GM19452 (cell line): ENCODE measurements around the gene PDE11A.

ENCODE experiments used
- ATAC-seq: cut with Tn5 transposase; IDR thresholded peaks from one replicate; pipeline ENCODE4 v1.9.1; 2021; ENCODE audit not compliant: unreplicated experiment

PDE11A gene

DNA sequence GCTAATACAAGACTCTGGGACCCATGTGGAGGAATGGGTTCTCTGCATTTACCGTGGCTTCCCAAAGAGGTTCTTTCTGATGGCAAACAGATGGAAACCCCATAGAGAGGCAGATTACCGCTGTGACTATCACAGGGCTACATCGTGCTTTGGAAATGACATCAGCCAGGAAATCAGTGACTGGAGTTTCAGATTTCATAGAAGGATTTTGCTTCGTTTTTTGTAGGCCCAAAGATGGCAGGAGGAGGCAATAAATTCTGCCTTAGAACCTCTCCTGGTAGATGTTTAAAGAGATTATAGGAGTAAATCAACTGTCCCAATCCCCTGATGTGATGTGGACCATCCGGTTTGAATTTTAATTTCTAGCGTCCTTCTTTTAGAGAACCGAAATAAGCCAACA lies 465.9 kb downstream of the PDE11A start:
- no peak for ATAC-seq

DNA sequence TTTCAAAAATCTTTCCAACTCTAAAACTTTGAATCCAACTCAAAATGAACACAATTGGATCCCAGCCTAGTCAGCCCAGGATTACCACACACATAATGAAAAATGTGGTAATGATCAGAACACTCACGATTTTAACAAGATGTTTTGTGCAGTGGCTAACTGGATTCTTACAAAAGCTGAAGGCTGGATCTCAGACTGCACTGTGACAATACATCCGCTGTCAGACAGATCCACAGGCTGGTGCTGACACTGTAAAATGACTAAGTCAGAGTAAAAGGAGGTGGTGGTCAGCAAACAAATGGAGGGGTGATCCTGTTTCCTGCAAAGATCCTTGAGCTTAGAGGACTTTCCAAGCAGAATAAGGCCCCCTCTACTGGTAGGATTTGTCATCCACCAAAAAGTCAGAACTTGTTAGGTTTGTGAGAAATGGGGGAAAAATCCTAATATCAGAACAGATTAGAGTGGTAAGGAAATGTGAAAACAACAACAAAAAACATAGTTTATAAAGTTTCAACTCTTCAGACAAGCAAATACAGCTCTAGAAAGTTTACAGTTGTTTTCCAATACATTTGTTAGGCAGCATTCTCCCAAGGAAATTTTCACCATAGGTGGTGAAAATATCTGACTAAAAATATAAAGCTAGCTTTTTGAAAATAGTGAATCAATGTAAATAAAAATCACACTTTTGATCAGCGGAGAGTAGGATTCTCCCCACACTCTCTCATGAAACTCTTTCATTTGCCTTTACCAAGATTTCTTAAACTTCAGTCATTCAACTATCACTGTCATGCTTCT lies 468.1 kb downstream of the PDE11A start:
- no peak for ATAC-seq

DNA sequence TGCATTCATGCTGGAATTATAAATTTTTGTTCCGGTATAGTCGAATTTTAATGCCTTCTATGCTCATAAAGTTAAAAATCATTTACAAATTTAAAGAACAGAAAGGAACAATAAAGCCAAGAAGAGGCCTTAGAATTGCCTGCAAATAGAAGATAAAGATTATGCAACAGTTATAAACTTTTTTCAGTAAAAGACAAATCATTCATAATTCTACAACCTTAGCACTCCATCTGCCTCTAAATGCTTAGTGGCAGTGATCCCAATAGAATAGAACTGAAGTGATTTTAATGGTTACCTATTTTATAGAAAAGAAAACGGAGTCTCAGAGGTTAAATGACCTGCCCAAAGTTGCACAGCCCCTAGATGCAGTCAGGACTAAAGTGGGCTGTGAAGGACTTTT lies 468.8 kb downstream of the PDE11A start:
- ATAC-seq, result no peak

GRCh38 chr2:177603181-177603580 lies 469.4 kb downstream of the PDE11A start:
- no peak for ATAC-seq

DNA sequence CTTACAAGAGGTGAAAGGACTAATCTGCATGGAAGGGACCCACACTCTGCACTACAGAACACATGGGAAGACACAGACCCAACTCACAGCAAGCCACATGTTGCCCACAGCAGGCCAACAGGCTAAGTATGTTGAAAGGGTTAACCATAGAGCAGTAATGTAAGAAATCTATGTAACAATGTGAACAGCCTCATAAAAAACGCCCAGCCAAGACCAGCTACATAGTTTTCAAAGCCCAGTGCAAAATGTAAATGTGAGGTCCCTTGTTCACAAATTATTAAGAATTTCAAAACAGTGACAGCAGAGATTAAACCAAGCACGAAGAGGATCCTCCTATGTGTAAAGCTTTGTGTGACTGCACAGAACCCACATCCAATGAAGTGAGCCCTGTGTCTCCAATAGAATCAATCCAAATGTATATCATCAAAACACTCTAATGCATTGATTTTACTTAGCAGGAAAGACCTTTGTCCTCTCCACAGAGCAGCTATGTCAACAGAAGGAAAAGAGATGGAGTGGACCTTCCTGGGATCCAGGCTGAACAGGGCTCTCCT lies 469.9 kb downstream of the PDE11A start:
- ATAC-seq, result no peak

DNA sequence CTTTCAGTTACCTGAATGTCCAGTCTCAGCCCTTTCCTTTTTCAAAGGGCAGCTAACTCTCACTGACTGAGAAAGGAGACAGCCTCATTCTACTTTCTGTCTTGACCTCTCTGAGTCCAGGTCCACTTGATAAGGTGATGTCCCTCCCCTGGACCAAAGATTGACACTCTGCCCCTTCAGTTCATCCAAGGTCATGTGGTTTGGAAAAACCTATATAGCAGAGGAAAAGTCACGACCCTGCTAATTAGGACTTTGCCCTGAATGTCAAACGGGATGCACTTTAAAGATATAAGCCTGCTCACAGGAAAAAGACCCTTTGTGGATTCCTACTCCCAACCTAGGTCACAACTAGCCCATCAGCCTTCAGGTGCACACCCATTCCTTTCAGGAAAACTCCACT lies 471.7 kb downstream of the PDE11A start:
- ATAC-seq, result no peak

- ATAC-seq, result no peak
These were observed 472.6 kb downstream of the PDE11A start for GRCh38 chr2:177599956-177600355.

- ATAC-seq, result no peak
These were observed 473.4 kb downstream of the PDE11A start for GRCh38 chr2:177599139-177599688.

DNA sequence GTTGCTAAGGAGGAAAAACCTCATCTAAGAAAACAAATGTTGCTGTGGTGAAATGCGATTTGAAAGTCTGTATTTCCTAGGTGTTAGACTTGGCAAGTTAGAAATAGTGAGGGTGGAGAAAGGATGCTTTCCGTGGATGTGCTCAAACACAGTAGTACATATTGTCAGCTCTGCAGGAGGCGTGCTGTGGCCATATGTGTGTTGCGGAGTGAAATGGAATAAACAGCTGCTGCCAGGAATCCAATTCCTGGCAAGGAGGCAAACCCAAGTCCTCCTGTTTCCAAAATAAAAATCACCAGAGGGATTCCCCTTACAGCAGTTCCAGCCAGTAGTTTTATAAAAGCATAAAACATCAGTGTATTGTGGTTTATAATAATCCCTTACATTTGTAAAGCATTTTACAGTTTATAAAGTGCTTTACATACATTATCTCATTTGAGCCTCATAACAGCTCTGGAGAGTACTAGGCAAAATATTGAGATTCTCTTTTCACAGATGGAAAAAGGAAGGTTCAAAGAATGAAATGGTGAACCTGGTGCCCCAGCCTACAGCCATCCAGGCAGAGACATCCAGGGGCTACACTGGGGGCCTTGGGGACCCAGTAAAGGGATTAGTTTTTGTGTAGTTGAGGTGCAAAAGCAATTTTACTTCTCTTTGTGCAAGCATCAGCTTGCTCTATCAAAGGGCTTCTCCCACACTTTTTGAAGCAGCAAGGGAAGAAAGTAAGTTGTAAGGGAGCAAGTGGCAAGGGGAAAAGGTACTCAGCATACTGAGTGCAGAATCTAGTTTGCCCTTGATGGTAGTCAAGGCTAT lies 474.0 kb downstream of the PDE11A start:
- no peak for ATAC-seq

DNA sequence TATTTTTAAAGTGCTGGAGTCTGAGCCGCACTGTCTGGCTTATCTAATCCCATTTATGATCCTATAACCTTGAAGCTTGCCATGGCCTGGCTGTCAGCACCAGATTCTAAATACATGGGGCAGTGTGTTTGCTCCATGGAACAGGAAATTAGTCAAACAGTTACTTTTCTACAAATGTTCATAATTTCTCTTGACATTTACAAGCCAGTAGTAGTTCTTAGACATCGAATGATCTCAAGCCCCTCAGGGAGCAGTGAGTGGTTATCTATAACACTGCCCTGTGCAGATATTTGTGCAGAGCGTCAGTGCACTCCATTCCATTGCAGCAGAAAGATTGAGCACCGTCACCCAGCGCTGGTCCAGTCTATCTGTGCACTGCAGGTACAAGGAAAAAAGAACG lies 474.8 kb downstream of the PDE11A start:
- ATAC-seq, result no peak

DNA sequence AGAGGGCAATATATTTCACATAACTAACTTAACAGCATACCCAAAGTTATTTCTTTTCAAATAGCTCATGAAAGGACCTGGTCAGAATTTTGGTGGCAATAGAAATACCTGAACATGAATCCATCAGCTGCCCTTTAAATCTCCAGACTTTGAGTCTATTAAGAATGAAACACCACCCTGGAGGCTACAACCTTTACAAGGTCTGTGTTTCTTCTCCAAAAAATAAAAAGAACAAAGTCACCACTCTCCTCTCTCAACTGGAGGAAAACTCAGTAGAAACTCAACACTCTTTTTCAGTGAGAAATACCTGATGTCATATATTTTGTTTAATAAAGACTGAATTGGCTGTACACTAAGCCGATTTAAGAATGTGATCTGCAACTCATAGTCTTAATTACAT lies 475.7 kb downstream of the PDE11A start:
- ATAC-seq, result no peak

DNA sequence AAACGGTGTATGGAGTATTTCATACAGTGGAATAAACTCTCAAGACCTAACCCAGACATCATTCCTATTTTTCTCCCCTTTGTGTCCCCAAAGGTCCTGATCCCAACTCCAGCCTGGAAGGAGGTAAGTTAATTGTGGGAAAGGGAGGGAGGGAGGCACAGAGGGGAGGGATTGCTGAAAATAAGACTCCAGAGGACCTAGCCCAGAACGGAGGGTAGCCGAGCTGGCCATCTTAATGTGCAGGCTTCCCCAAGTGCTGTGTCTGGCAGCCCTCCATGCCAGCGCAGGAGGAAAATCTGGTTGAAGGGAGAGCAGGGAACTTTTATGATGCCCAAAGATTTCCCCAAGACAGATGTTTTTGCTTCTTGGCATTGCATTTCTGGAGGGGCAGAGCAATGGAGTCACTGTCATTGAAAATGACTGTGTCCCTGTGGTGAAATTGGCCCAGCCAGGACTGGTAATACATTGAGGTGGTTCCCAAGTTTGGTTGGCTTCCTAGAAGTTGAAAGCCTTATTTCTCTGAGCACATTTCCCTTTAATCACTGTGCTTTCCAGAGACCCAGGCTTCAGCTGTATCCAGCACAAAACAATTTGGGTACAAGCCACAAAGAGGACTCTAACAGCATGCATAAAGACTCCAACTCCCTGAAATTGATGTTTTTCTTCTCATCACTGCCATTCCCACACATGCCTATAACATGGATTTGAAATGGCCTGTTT lies 477.3 kb downstream of the PDE11A start:
- no peak for ATAC-seq

- ATAC-seq, result no peak
These were observed 479.2 kb downstream of the PDE11A start for GRCh38 chr2:177593402-177593801.

DNA sequence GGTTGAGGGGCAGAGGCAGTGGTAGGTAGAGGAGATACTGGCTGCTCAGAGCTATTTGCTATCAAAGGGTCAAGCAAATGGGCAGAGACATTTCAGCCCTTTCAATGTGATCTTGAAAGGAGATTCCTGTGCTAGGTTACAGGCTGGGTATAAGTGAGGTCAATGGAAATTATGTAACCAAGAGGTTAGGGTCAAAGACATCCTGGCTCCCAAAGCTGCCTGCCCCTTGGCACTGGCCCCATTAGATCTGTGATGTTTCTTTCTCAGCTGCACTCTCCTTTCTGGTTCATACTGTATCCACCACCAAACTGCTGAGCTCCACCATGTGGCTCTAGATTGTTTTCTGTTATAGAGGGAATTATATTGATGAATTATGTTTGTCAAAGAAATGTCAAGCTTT lies 479.6 kb downstream of the PDE11A start:
- no peak for ATAC-seq

DNA sequence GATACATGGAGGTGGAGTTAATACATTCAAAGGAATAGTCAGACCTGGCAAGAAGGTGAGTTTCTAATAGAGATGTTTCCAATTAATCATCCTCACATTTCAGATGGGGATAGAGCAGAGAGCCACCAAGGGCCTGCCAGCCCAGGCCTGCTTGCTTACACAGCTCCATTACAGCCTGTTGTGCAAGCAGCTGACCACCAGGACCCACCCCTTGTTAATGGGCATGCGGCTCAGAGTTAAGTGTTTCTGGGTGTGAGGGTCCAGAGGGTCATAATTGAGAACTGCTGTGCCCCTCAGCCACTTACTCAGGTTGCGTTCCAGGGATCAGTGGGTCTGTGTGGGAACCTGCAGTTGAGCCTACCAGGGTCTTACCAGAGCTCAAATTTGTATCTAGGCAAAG lies 480.2 kb downstream of the PDE11A start:
- no peak for ATAC-seq

GRCh38 chr2:177589186-177589585 lies 483.4 kb downstream of the PDE11A start:
- ATAC-seq, result no peak

DNA sequence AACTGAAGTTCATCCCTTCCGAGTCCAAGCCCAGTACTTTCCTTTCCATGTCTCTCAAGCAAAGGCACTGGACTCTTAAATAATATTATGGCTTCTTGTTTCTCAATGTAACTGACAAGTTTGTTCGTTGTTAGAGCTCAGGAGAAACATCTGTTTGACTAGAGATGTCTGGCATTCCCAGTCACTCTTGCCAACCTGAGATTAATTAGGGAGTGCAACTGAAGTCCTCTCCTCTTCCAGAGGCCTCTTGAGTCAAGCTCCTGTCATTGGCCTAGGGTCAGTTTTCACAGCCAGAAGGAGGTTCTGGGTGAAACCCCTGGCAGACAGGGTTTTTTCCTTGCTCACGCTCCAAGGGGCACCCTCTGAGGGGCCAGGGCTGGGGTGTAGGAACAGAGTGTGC lies 483.9 kb downstream of the PDE11A start:
- no peak for ATAC-seq

DNA sequence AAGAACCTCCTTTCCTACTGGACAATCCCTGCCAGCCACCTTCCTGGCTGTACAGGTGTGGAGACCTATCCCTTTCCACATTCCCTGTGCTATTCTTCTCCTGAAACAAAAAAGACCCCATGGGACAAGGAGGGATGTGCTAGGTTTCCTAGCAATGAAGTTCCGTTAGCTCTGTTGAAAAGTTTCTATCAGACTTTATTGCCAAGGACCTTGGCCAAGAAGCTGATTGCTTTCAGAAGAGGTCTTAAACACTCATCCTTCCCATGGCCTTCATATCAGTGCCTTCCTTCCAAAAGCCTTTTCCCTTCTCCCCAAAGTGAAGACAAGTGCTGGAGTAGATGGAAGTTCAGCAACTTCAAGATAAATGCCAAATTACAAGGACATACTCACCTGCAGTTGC lies 485.2 kb downstream of the PDE11A start:
- no peak for ATAC-seq

- no peak for ATAC-seq
These were observed 486.4 kb downstream of the PDE11A start for GRCh38 chr2:177586154-177586553.

DNA sequence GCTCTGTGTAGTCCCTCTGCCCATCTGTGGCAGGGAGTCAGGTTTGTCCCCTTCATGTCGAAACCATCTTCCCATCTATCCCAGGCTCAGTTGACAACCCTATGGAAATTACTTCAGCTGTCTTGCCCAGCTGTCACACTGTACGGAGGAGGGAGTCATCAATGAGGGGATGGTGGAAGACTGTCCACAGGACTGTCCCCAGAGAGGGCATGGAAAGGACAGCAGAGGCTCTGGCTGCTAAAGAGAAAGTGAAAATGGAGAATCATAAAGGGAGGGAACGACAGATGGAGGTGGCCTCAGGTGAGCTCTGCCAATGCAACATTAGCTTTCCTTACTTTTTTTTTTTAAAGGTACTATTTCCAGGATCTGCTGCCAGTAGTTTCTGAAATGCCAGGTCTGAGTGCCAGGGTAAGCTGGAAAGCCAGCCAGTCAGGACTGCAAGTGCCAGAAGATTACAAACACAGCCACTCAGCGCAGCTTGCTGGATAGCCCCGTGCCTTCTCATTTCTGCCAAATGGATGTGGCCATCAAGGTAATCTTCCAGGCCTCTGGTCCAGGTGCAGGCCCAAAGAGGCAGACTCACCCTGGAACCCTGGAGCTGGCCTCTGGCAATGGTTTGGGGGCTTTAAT lies 487.2 kb downstream of the PDE11A start:
- no peak for ATAC-seq
